ENCODE results near the gene ADGRF3. TPM values are rescaled to one million over a fixed set of nuclear protein-coding genes. Genes with fewer than 3 reads are reported as not detected.
"Not testable (repeated sequence)": the region's sequence is repeated elsewhere in the genome, so short reads cannot be mapped to it uniquely, and the experiment has no call there.

The ADGRF3 gene
- total RNA-seq, 2 donors from 2014 or later, result 2.1 to 7.4 TPM

DNA sequence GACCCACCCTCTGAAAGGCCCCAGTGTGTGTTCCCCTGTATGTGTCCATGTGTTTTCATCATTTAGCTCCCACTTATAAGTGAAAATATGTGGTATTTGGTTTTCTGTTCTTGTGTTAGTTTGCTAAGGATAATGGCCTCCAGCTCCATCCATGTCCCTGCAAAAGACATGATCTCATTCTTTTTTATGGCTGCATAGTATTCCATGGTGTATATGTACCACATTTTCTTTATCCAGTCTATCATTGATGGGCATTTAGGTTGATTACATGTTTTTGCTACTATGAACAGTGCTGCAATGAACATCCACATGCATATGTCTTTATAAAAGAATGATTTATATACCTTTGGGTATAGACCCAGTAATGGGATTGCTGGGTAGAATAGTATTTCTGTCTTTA, 22.1 kb downstream of the ADGRF3 start:
- H3K4me3 Mint-ChIP-seq; H3K27ac Mint-ChIP-seq; H3K27me3 Mint-ChIP-seq; DNase-seq (ENCODE audit: low spot score); H3K36me3 Mint-ChIP-seq; ATAC-seq; H3K4me1 Mint-ChIP-seq (ENCODE audit: low read depth in 2 of 2); H3K9me3 Mint-ChIP-seq: not testable (repeated sequence)

DNA sequence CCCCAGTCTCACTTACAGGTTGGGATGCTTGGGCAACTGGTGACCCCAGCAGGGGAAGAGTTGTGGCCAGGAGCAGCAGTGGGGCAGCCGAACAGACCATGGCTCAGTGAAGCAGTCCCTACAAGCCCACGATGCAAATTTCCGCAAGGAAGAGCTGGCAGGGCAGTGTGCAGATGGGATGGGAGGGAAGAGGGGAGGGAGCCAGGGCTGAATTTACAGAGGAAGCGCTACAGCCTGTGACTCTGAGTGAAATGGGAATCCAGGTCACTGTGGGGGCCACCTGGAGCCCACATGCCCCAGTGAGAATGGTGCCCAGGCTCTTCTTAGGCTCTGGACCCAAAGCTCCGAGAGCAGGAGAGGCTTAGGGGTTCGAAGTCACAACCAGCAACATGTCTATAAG, 27.6 kb downstream of the ADGRF3 start:
- H3K4me3 Mint-ChIP-seq, result no peak overlapping the region
- H3K27ac Mint-ChIP-seq, result no peak overlapping the region
- ATAC-seq (no peak), DNase-seq (ENCODE audit: low spot score) (no peak)
- H3K9me3 Mint-ChIP-seq, result no peaks in the 10 kb centered on the region
- no peaks in the 10 kb centered on the region for H3K27me3 Mint-ChIP-seq
- no peaks in the 10 kb centered on the region for H3K4me1 Mint-ChIP-seq (ENCODE audit: low read depth in 2 of 2)
- H3K36me3 Mint-ChIP-seq, result no peaks in the 10 kb centered on the region

DNA sequence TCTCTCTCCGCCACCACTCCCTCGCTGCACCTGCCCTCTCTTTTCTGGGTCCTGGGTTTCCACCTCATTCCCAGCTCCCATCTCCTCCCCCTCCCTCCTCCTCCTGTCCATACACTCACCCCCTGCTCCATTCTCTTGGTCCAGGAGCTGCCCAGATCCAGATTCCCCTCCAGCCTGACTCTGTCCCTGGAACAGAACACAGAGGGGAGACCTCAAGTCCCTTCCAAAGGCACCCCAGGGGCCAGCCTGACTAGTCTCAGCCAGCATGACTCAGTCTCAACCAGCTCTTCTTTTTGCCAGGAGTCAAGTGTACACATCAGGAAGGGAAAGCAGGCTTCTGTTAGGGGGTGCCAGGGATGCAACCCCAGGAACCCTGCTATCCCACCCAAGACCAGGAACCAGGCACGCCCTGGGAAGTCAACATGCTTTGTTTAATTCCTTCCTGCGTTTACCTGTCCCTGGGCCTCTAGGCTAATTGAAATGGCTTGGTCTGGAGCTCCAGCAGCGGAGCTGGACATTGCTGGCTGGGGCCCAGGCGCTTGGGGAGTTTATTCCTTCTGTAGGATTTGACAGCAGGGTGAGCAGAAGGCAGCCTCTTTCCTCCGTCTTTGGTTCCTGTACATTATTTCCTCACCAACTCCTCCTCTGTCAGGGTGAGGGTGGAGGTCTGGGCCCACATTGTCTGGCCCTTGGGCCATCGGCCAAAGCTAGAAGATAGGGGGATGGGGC, 29.0 kb downstream of the ADGRF3 start:
- no peaks in the 10 kb centered on the region for H3K36me3 Mint-ChIP-seq
- no peak overlapping the region for H3K27ac Mint-ChIP-seq
- no peaks in the 10 kb centered on the region for H3K9me3 Mint-ChIP-seq
- ATAC-seq (no peak), DNase-seq (ENCODE audit: low spot score) (no peak)
- no peaks in the 10 kb centered on the region for H3K4me1 Mint-ChIP-seq (ENCODE audit: low read depth in 2 of 2)
- H3K27me3 Mint-ChIP-seq, result no peaks in the 10 kb centered on the region
- H3K4me3 Mint-ChIP-seq, result no peak overlapping the region

DNA sequence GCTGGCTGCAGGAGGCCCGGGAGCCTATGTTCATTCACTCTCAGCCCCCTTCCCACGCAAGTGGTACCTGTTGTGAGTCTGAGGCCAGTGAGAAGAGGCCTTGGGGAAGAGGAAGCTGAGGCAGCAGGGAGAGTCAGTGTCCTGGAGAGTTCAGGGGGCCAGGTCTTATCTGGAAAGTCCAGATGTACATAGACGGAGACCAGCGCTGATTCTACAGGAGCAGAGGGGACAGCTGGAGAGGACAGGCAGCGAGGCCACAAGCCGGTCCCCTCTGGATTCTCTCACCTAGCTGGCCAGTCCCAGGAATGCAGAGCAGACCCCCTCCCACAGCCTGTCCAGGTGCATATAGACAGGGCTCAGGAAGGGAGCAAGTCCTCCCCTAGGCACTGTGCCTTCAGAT, 29.7 kb downstream of the ADGRF3 start:
- H3K4me3 Mint-ChIP-seq, result no peak overlapping the region
- ATAC-seq (peak in 1 of 2 donors; percentile 46), DNase-seq (ENCODE audit: low spot score) (no peak)
- H3K9me3 Mint-ChIP-seq, result no peaks in the 10 kb centered on the region
- no peak overlapping the region for H3K27ac Mint-ChIP-seq
- no peaks in the 10 kb centered on the region for H3K36me3 Mint-ChIP-seq
- H3K27me3 Mint-ChIP-seq, result no peaks in the 10 kb centered on the region
- no peaks in the 10 kb centered on the region for H3K4me1 Mint-ChIP-seq (ENCODE audit: low read depth in 2 of 2)

DNA sequence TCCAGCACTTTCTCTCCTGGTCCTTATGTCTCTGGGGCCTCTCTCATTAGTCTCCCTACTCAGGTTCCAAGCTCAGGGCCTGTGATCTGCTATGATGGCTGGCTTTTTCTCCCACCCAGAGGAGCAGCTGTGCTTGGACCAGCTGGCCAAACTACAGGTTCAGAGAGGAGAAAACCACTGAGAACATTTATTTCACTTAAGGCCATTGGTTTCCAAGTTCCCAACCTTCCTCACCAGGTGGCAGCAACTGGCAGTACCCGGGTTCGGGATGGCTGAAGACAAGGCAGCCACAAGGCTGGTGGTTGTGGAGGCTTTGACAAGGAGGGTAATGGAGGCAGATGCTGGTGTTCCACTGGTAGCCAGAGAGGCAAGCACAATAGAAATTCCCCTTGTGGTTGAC, 30.5 kb downstream of the ADGRF3 start:
- DNase-seq (ENCODE audit: low spot score) (no peak), ATAC-seq (no peak)
- Mint-ChIP-seq H3K4me3 (no peak overlapping the region), H3K27me3 (no peaks in the 10 kb centered on the region), H3K9me3 (no peaks in the 10 kb centered on the region), H3K36me3 (no peaks in the 10 kb centered on the region), H3K4me1 (ENCODE audit: low read depth in 2 of 2) (no peaks in the 10 kb centered on the region), H3K27ac (no peak overlapping the region)

DNA sequence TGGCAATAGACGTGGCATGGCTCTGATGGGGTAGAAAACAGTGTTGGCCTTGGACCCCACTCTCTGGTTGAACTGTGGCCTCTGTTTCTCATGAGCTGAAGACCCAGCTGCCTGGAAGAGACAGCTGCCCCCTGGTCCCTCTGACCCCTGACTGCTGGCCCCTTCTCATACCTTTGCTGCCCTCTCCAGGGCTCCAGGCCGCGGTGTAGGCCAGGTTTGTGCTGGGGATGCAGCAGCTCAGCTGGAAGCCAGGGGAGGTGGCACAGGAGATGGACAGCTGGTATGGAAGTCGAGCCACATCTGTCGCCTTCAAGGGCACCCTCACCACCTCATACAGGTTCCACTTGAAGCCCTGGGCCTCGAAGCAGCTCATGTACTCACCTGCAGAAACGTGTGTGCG, 32.3 kb downstream of the ADGRF3 start:
- DNase-seq (ENCODE audit: low spot score) (no peak), ATAC-seq (no peak)
- no peaks in the 10 kb centered on the region for H3K36me3 Mint-ChIP-seq
- no peak overlapping the region for H3K4me3 Mint-ChIP-seq
- no peaks in the 10 kb centered on the region for H3K9me3 Mint-ChIP-seq
- no peak overlapping the region for H3K27ac Mint-ChIP-seq
- H3K4me1 Mint-ChIP-seq (ENCODE audit: low read depth in 2 of 2), result no peaks in the 10 kb centered on the region
- no peaks in the 10 kb centered on the region for H3K27me3 Mint-ChIP-seq

DNA sequence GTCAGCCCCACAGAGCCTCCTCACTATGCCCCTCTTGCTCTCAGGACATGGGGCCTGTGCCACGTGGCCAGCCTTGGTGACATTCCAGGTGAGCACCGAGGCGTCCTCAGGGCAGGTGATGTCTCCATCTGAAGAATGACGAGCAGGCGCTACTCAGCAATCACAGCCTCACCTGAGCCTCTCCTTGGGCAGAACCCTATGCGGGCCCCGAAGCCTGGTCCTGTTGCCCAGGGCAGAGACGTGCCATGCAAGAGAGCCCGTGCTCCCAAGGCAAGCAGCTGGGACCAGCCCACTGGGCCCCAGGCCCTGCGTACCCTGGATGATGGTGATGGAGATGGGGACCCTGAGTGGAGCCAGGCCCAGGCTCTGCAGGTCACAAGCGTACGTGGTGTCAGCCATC, 33.1 kb downstream of the ADGRF3 start:
- Mint-ChIP-seq H3K9me3 (no peaks in the 10 kb centered on the region), H3K36me3 (no peaks in the 10 kb centered on the region), H3K4me1 (ENCODE audit: low read depth in 2 of 2) (no peaks in the 10 kb centered on the region), H3K27me3 (no peaks in the 10 kb centered on the region), H3K27ac (no peak overlapping the region), H3K4me3 (no peak overlapping the region)
- DNase-seq (ENCODE audit: low spot score) (no peak), ATAC-seq (peak in 1 of 2 donors; percentile 22)

DNA sequence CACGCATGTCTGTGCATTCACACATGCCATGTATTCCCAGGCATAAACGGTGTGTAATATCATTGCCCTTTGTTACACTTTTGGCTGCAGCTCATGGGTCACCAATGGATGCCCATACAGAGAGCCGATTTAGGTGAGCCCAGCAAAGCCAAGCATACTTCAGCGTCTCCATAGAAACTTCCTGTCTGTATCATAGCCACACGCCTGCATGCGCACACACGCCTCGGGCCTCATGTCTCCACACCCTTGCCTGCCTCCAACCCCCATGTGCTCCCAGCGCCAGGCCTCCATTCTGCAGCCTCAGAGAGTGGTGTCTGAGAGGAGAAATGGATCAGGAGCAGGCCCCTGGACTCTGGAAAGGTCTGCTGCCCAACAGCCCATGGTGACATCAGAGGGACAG, 34.1 kb downstream of the ADGRF3 start:
- ATAC-seq (no peak), DNase-seq (ENCODE audit: low spot score) (no peak)
- Mint-ChIP-seq H3K4me3 (no peak overlapping the region), H3K4me1 (ENCODE audit: low read depth in 2 of 2) (no peaks in the 10 kb centered on the region), H3K36me3 (no peaks in the 10 kb centered on the region), H3K27ac (no peak overlapping the region), H3K9me3 (no peaks in the 10 kb centered on the region), H3K27me3 (no peaks in the 10 kb centered on the region)

DNA sequence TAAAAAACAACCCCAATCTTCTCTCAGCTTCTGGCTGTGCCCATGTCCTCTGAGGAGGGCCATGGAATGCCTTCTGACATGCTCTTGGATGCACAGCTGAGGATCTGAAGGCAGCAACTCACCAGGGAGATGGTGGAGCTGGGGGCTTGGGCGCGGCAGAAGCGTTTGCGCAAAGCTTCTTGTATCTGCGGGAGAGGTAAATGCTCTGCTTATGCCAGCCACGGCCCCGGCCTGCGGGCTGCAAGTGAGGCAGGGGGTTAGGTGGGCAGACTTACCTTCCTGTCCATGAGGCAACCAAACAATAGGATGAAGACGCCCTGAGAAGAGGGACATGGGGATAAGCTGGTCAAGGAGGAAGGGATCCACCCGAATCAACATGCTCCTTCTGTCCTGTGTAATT, 36.7 kb downstream of the ADGRF3 start:
- Mint-ChIP-seq H3K4me1 (ENCODE audit: low read depth in 2 of 2) (no peaks in the 10 kb centered on the region), H3K9me3 (no peaks in the 10 kb centered on the region), H3K36me3 (no peaks in the 10 kb centered on the region), H3K27ac (no peak overlapping the region), H3K27me3 (no peaks in the 10 kb centered on the region), H3K4me3 (no peak overlapping the region)
- no peak for ATAC-seq
- DNase-seq (ENCODE audit: low spot score), result no peak

DNA sequence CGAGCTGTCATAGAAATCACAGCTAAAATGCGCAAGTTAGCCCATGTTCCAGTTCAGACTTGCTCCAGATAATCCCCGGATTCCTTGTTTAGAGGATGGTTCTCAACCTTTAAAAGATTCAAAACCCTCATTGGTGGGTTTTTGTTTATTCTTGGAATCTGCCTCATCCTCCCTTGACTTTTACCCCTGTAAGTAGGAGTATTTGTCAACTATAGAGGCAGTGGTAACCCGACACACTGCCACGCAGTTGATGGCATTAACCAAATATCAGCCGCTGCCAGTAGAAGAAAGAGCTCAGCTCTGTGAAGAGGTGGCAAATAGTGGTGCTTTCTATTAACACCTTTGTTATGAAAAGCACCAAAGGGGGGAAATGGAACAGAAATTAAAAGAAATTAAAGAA, 41.0 kb downstream of the ADGRF3 start:
- ATAC-seq, result no peak
- no peaks in the 10 kb centered on the region for H3K9me3 Mint-ChIP-seq
- no peaks in the 10 kb centered on the region for H3K27me3 Mint-ChIP-seq
- H3K4me3 Mint-ChIP-seq, result no peak overlapping the region
- DNase-seq (ENCODE audit: low spot score), result no peak
- H3K27ac Mint-ChIP-seq, result no peak overlapping the region
- H3K4me1 Mint-ChIP-seq (ENCODE audit: low read depth in 2 of 2), result no peaks in the 10 kb centered on the region
- no peaks in the 10 kb centered on the region for H3K36me3 Mint-ChIP-seq

DNA sequence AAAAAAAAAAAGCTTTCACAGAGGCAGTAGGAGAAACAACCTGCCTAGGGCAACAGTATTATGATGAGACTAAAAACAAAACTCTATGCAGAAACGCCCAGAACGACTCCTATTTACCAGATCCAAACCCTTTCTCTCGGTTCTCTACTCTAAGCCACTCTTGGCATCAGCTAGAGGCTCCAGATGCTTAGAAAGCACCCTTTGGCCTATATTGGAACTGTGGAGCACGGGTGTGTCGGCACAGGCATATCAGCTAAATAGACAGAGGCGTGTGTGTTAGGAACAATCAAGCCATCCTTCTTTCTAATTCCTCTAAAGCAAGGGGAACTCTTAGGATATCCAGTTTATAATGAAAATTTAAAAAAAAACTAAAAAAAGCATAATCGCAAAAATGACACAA, 41.5 kb downstream of the ADGRF3 start:
- not testable (repeated sequence) for H3K4me1 Mint-ChIP-seq (ENCODE audit: low read depth in 2 of 2); ATAC-seq; DNase-seq (ENCODE audit: low spot score); H3K27me3 Mint-ChIP-seq; H3K36me3 Mint-ChIP-seq; H3K27ac Mint-ChIP-seq; H3K9me3 Mint-ChIP-seq; H3K4me3 Mint-ChIP-seq

DNA sequence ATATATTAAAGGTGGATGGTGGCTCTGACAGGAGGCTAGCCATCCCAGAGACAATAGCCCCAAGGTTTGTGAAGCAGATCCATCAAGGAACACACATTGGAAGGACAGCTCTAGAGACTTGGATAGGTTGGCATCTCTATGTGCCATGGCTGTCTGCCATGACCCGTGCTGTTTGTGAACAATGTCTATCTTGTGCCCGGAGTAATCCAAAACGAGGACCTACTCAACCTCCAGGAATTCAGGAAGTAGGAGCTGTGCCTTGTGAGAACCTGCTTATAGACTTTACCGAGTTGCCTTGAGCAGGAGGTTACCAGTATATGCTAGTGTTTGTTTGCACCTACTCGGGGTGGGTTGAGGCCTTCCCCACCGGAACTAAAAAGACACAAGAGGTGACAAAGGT, 43.7 kb downstream of the ADGRF3 start:
- ATAC-seq, result no peak
- H3K36me3 Mint-ChIP-seq, result no peaks in the 10 kb centered on the region
- H3K4me3 Mint-ChIP-seq, result no peak overlapping the region
- H3K27ac Mint-ChIP-seq, result no peak overlapping the region
- no peak for DNase-seq (ENCODE audit: low spot score)
- no peaks in the 10 kb centered on the region for H3K9me3 Mint-ChIP-seq
- H3K27me3 Mint-ChIP-seq, result no peaks in the 10 kb centered on the region
- no peaks in the 10 kb centered on the region for H3K4me1 Mint-ChIP-seq (ENCODE audit: low read depth in 2 of 2)

DNA sequence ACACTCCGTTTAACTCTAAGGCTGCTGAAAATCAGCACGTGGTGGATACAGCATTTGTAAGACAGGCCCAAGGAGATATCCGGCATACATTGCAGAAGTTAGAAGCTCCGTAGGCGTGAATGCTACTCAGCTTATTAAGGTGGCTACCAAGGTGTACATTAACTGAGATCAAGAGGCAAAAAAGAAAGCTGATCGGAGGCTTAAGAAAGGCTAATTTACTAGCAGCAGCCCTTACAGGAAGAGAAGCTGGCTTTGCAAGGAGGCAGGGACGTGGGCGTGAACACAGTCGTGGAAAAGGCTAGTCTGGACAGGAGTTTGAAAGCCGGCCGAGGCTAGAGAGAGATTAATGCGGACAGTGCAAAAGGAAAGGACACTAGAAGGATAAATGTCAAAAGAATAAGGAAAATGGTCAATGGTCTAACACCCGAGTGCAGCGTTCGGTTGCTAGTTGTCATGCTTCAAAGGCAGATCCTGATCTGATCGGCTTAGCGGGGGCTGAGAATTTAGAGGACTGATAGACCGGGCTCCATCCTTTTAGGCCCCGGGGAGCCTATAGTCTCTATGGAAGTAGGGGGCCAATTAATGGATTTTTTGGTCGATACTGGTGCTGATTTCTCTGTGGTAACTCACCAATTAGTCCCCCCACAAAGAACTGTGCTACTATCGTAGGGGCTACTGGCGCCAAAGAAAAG, 46.2 kb downstream of the ADGRF3 start:
- Mint-ChIP-seq H3K36me3 (no peaks in the 10 kb centered on the region), H3K27ac (no peak overlapping the region), H3K4me3 (no peak overlapping the region), H3K9me3 (no peaks in the 10 kb centered on the region), H3K4me1 (ENCODE audit: low read depth in 2 of 2) (no peaks in the 10 kb centered on the region), H3K27me3 (peaks cover 0 to 3% of the 10 kb centered on the region in 2 donors)
- DNase-seq (ENCODE audit: low spot score) (no peak), ATAC-seq (no peak)

DNA sequence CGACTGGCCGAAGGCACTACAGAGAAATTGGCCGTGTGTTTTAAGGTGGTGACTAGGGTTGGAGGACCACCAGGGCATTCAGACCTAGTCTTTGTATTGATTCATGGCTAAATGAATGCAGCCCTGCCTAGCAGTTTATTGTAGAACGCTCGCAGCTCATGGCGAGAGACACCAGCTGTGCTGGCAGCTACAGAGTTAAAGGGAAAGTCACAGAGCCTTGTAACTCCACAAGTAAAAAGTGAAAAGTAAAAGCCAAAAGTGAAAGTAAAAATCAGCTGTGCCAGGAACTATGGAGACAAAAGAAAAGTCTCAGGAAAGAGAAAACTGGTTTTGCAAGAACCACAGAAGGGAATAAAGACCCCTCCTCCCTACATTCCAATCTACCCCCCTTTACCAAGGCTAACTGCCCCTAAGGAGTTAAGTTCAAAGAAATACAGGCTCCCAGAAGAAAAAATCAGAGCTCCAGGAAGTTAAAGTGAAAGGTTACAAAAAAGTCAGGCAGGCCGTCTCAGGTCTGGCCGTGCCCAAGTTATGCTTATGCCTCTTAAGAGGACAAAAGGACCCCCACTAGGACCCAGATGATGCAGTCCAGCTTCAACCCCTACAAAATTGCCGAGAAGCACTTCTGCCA, 47.0 kb downstream of the ADGRF3 start:
- ATAC-seq, result peak; percentile 41 to 72
- Mint-ChIP-seq H3K27ac (no peak overlapping the region), H3K9me3 (no peaks in the 10 kb centered on the region), H3K4me1 (ENCODE audit: low read depth in 2 of 2) (no peaks in the 10 kb centered on the region), H3K36me3 (no peaks in the 10 kb centered on the region), H3K4me3 (no peak overlapping the region), H3K27me3 (peaks cover 0 to 3% of the 10 kb centered on the region in 2 donors)
- no peak for DNase-seq (ENCODE audit: low spot score)

Data from natural killer cell treated with Interleukin-12 subunit alpha and Interleukin-12 subunit beta and Interleukin-15 and Interleukin-18, amount 100 ng/mL, for 72 hours (primary cell).